ENCODE results near the gene RIPOR3.

- TF ChIP-seq, protein P1, sequence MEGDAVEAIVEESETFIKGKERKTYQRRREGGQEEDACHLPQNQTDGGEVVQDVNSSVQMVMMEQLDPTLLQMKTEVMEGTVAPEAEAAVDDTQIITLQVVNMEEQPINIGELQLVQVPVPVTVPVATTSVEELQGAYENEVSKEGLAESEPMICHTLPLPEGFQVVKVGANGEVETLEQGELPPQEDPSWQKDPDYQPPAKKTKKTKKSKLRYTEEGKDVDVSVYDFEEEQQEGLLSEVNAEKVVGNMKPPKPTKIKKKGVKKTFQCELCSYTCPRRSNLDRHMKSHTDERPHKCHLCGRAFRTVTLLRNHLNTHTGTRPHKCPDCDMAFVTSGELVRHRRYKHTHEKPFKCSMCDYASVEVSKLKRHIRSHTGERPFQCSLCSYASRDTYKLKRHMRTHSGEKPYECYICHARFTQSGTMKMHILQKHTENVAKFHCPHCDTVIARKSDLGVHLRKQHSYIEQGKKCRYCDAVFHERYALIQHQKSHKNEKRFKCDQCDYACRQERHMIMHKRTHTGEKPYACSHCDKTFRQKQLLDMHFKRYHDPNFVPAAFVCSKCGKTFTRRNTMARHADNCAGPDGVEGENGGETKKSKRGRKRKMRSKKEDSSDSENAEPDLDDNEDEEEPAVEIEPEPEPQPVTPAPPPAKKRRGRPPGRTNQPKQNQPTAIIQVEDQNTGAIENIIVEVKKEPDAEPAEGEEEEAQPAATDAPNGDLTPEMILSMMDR (conservative IDR thresholded peaks at IDR 0.05; ENCODE audit: low read length): no peak
- no peak for TF ChIP-seq EZH2phosphoT487 (IDR thresholded peaks at IDR 0.05; ENCODE audit: borderline replicate concordance, low read depth, low read length)
These were observed 56.3 kb downstream of the RIPOR3 start for GRCh38 chr20:50635014-50635557.

All from OCI-LY7 (cell line).